Mesodermal cell (in vitro differentiated cells): ENCODE results near the gene NEK2. TPM values are rescaled to one million over a fixed set of nuclear protein-coding genes. Genes with fewer than 3 reads are reported as not detected.
"Not testable (repeated sequence)": the region's sequence is repeated elsewhere in the genome, so short reads cannot be mapped to it uniquely, and the experiment has no call there.

Source experiments
- H3K27ac ChIP-seq: 2 replicates; pipeline ENCODE4 v1.7.0; 2013; ENCODE audit warnings: mild to moderate bottlenecking, low read depth, low read length, moderate library complexity; ENCODE audit not compliant: severe bottlenecking
- H3K36me3 ChIP-seq: 2 replicates; pipeline ENCODE4 v1.7.1; 2013; ENCODE audit warnings: mild to moderate bottlenecking, low read length, moderate library complexity; ENCODE audit not compliant: control insufficient read depth, insufficient read depth
- H3K4me1 ChIP-seq: one replicate; pipeline ENCODE4 v1.7.1; 2013; ENCODE audit warnings: mild to moderate bottlenecking, low read length; ENCODE audit not compliant: insufficient read depth, control insufficient read depth, poor library complexity, severe bottlenecking
- H3K4me3 ChIP-seq: 2 replicates; pipeline ENCODE4 v1.7.0; 2013; ENCODE audit warnings: low read length, control low read depth, mild to moderate bottlenecking; ENCODE audit not compliant: insufficient read depth, poor library complexity, severe bottlenecking; ENCODE audit errors: extremely low read depth
- H3K9me3 ChIP-seq: 2 replicates; pipeline ENCODE4 v1.7.1; 2013; ENCODE audit warnings: mild to moderate bottlenecking, low read length, moderate library complexity; ENCODE audit not compliant: control insufficient read depth
- WGBS, 2 experiments: methylation state at CpG; one replicate each; pipeline ENCODE4 v1.1.5; 2013; ENCODE audit warnings: missing lambda C conversion rate in 2 of 2; ENCODE audit not compliant: insufficient coverage in 2 of 2; 5-methylcytosine and 5-hydroxymethylcytosine counted together
- polyA plus RNA-seq, 2 experiments: library from polyadenylated mRNA; stranded (reverse); fragments of 50-300 nt; gene quantifications; one replicate each; pipeline ENCODE4 v1.2.3, GENCODE V29; 2013

Gene NEK2
- polyA plus RNA-seq (2013, experiment 1 of 2) = 34.9 TPM
- 46.2 TPM for polyA plus RNA-seq (2013, experiment 2 of 2)

DNA sequence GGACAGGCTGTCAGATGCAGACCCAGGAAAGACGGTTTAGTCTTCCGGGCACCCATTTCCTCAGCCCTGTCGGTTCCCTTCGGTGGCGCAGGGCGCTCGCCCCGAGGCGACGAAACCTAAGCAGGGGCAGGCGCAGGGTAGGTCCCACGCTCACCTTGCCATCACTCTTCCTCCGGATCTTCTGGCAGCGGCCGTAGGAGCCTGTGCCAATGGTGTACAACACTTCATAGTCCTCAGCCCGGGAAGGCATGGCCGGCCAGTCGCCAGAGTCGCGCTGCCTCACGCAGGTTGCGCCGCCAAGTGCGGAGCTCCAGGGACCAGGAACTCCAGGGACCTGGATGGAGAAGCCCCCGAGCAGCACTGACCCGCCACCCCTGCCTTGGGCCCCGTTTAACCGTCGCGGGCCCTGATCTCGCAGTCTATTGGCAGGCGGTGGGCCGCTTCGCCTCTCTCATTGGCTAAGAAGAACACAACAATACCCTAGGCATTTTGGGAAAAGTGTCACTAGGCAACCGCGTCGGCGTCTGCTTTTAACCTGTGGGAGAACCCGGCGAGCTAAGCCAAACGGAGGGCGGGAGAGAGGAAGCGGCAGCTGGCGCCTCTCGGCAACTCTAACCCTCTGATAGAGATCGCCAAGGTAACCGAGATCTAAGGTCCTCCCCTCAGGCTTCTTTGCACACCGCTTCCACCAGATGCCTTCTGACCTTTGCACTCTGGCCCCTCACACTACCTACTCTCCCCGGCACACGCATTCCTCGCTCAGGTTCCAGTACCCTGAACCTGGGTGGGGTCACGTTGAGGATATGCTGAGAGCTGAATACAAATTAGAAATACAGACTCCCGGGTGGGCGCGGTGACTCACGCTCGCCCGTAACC, at the start of gene NEK2:
NEK2 (minus strand) TSS at position 392 of the 876 bp plus-strand sequence; CDS start at position 250, 142 bp downstream.
- H3K4me1 ChIP-seq = no peaks in the 10 kb centered on the region
- WGBS, 2 experiments = 0 to 1% methylated on average over 44 to 56 of the region's 58 CpGs
- H3K36me3 ChIP-seq = peaks cover 24% of the 10 kb centered on the region
- no peaks in the 10 kb centered on the region for H3K9me3 ChIP-seq
- peak within 1 kb of the TSS; percentile 86 for H3K27ac ChIP-seq
- H3K4me3 ChIP-seq = peak within 1 kb of the TSS; percentile 77

- no peaks in the 10 kb centered on the region for H3K9me3 ChIP-seq
- H3K36me3 ChIP-seq = no peaks in the 10 kb centered on the region
- WGBS, 2 experiments = 91 to 95% methylated on average over 10 to 11 of the region's 11 CpGs
- no peaks in the 10 kb centered on the region for H3K4me1 ChIP-seq
- H3K27ac ChIP-seq = no peak overlapping the region
- H3K4me3 ChIP-seq = no peak overlapping the region
Observed at GRCh38 chr1:211724687-211725196, 49.3 kb upstream of the NEK2 start.

DNA sequence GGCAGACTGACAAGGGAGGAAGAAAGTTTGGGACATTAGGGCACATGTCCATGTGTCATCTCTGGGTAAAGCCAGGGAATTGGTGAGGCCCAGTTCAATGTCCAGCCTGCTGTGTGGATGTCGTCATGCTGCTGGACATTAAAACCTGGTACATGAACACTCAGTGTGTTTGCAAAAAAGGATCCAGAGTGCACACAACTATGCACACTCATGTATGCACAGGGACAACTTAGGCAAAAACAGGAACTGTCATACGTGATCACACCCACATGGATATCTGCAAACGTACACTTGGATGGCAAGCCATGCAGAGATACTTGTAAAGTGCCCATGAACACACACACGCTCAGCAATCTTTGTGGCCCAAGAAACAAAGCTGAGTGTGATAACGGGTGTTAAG, 47.9 kb upstream of the NEK2 start:
- Histone ChIP-seq H3K36me3 (no peaks in the 10 kb centered on the region), H3K9me3 (no peaks in the 10 kb centered on the region), H3K4me1 (no peaks in the 10 kb centered on the region), H3K27ac (no peak overlapping the region), H3K4me3 (no peak overlapping the region)
- 96 to 98% methylated on average over 4 to 5 of the region's 5 CpGs for WGBS, 2 experiments

- Histone ChIP-seq H3K36me3 (no peaks in the 10 kb centered on the region), H3K9me3 (no peaks in the 10 kb centered on the region), H3K4me3 (no peak overlapping the region), H3K27ac (no peak overlapping the region), H3K4me1 (no peaks in the 10 kb centered on the region)
- WGBS, 2 experiments = 93 to 100% methylated on average over 2 to 3 of the region's 6 CpGs
Observed at GRCh38 chr1:211722277-211723175, 47.1 kb upstream of the NEK2 start.

DNA sequence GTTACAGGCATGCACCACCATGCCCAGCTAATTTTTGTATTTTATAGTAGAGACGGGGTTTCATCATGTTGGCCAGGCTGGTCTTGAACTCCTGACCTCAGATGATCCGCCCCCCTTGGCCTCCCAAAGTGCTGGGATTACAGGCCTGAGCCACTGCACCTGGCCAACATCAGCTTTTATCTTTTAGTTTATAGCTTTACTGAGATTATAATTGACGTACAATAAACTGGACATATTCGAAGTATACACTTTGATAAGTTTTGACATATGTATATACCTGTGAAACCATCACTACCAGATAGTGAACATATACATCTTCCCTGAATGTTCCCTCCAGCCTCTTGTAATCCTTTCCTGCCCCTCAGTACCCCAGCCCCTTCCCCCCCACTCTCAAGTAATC, 41.1 kb upstream of the NEK2 start:
- H3K4me3 ChIP-seq, H3K36me3 ChIP-seq, H3K27ac ChIP-seq, H3K4me1 ChIP-seq, H3K9me3 ChIP-seq: not testable (repeated sequence)
- 87% methylated on average over 2 of the region's 4 CpGs; no CpG with 5 or more reads in 1 of the 2 experiments for WGBS, 2 experiments

GRCh38 chr1:211715971-211716370, 40.5 kb upstream of the NEK2 start:
- WGBS, 2 experiments = 82 to 90% methylated on average over 2 of the region's 2 CpGs

DNA sequence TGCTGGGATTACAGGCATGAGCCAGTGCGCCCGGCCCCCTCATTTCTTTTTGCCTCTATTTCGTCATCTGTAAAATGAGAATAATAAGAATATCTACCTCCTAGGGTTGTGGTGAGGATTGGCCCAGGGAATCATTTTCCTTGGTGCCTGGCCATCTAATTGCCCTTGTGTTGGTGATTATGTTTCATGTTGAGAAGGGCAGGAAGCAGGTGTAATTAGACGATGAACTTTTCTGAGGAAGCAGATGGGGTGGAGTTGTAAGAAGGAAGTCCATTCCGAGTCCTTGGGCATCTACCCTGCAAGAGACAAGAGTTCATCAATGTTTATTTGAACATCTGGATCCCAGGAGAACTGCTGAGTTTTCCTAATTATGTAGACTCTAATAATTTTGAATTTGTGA, 38.7 kb upstream of the NEK2 start:
- no peaks in the 10 kb centered on the region for H3K9me3 ChIP-seq
- H3K36me3 ChIP-seq = no peaks in the 10 kb centered on the region
- peaks cover 5% of the 10 kb centered on the region for H3K4me1 ChIP-seq
- 100% methylated on average over 2 of the region's 5 CpGs for WGBS, 2 experiments
- no peak overlapping the region for H3K4me3 ChIP-seq
- no peak overlapping the region for H3K27ac ChIP-seq

More at GRCh38 chr1:211715971-211716370, 40.5 kb upstream of the NEK2 start:
- no peaks in the 10 kb centered on the region for H3K9me3 ChIP-seq
- H3K4me1 ChIP-seq = peaks cover 5% of the 10 kb centered on the region
- no peaks in the 10 kb centered on the region for H3K36me3 ChIP-seq
- no peak overlapping the region for H3K27ac ChIP-seq
- H3K4me3 ChIP-seq = no peak overlapping the region

- no peaks in the 10 kb centered on the region for H3K36me3 ChIP-seq
- no peak overlapping the region for H3K4me3 ChIP-seq
- H3K27ac ChIP-seq = no peak overlapping the region
- 96 to 97% methylated on average over 7 to 9 of the region's 10 CpGs for WGBS, 2 experiments
- peaks cover 5% of the 10 kb centered on the region for H3K4me1 ChIP-seq
- H3K9me3 ChIP-seq = no peaks in the 10 kb centered on the region
Observed at GRCh38 chr1:211713231-211713630, 37.8 kb upstream of the NEK2 start.

- Histone ChIP-seq H3K27ac (no peak overlapping the region), H3K9me3 (no peaks in the 10 kb centered on the region), H3K36me3 (no peaks in the 10 kb centered on the region), H3K4me3 (no peak overlapping the region), H3K4me1 (peaks cover 5% of the 10 kb centered on the region)
- WGBS, 2 experiments = 90 to 96% methylated on average over 2 to 4 of the region's 4 CpGs
Observed at GRCh38 chr1:211711315-211711705, 35.9 kb upstream of the NEK2 start.

DNA sequence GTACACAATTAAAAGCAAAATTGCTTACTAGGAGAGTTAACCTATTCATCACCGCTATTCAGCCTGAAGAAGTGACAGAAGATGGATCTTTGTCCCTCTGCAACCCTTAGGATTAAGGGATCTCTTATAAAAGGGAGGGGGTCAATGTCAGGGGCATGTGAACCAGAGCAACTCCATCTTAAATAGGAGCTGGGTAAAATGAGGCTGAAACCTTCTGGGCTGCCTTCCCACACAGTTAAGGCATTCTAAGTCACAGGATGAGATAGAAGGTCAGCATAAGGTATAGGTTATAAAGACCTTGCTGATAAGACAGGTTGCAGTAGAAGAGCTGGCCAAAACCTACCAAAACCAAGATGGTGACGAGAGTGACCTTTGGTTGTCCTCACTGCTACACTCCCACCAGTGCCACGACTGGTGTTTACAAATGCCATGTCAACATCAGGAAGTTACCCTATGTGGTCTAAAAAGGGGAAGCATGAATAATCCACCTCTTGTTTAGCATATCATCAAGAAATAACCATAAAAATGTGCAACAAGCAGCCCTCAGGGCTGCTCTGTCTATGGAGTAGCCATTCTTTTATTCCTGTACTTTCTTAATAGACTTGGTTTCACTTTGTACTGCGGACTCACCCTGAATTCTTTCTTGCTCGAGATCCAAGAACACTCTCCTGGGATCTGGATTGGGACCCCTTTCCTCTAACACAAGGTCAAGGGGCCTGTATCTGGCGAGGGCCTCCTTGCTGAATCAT, 35.3 kb upstream of the NEK2 start:
- H3K4me1 ChIP-seq = no peaks in the 10 kb centered on the region
- H3K27ac ChIP-seq = no peak overlapping the region
- H3K9me3 ChIP-seq = no peaks in the 10 kb centered on the region
- no peaks in the 10 kb centered on the region for H3K36me3 ChIP-seq
- H3K4me3 ChIP-seq = no peak overlapping the region
- 86 to 88% methylated on average over 2 to 3 of the region's 6 CpGs for WGBS, 2 experiments
